Measurements from ENCODE around the gene IYD. TPM values are rescaled to one million over a fixed set of nuclear protein-coding genes. Genes with fewer than 3 reads are reported as not detected.

Gene IYD
- total RNA-seq, 1 experiment from 2014 or later = 32.6 TPM

DNA sequence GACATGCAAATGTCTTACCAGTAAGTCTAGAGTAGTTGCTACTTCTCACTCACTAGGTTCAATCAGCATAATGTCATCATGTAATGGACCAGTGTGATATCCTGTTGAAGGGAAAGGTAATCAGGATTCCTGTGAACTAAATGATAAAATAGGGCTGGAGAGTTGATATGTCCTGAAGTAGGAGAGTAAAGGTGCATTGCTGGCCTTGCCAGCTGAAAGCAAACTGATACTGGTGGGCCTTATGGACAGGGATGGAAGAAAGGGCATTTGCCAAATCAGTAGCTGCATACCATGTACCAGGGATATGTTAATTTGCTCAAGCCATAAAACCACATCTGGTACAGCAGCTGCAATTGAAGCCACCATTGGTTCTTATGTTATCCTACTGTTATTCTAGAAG is 37.5 kb upstream of the IYD start:
- Histone ChIP-seq H3K36me3 (ENCODE audit: control insufficient read depth, insufficient read depth, low read length) (no peaks in the 10 kb centered on the region), H3K4me1 (no peaks in the 10 kb centered on the region), H3K27me3 (replicated peaks; ENCODE audit: control insufficient read depth, insufficient read depth, low read length) (no peaks in the 10 kb centered on the region), H3K4me3 (ENCODE audit: low read depth, low read length) (no peak overlapping the region), H3K9me3 (no peaks in the 10 kb centered on the region)
- no peak overlapping the region for H3K4me3 Mint-ChIP-seq (ENCODE audit: unreplicated experiment)
- ChIA-PET CTCF (no interaction called here), POLR2A (no interaction called here)
- no peaks in the 10 kb centered on the region for H3K4me1 Mint-ChIP-seq (ENCODE audit: low read depth, unreplicated experiment)
- H3K36me3 Mint-ChIP-seq (ENCODE audit: insufficient read depth, unreplicated experiment) = no peaks in the 10 kb centered on the region
- no peaks in the 10 kb centered on the region for H3K27me3 Mint-ChIP-seq (ENCODE audit: insufficient read depth, unreplicated experiment)
- H3K27ac Mint-ChIP-seq (ENCODE audit: unreplicated experiment) = no peak overlapping the region
- no TSS peak for BruUV-seq (replicated peaks)
- no peaks in the 10 kb centered on the region for H3K9me3 Mint-ChIP-seq (ENCODE audit: unreplicated experiment)
- no peak for DNase-seq
- intact Hi-C loops (cut with micrococcal nuclease; ENCODE audit: unreplicated experiment) = loop anchor here (10.0 kb wide), 1 partner anchor 397 kb away; no protein-coding TSS in a partner anchor
- TF ChIP-seq, protein P1, sequence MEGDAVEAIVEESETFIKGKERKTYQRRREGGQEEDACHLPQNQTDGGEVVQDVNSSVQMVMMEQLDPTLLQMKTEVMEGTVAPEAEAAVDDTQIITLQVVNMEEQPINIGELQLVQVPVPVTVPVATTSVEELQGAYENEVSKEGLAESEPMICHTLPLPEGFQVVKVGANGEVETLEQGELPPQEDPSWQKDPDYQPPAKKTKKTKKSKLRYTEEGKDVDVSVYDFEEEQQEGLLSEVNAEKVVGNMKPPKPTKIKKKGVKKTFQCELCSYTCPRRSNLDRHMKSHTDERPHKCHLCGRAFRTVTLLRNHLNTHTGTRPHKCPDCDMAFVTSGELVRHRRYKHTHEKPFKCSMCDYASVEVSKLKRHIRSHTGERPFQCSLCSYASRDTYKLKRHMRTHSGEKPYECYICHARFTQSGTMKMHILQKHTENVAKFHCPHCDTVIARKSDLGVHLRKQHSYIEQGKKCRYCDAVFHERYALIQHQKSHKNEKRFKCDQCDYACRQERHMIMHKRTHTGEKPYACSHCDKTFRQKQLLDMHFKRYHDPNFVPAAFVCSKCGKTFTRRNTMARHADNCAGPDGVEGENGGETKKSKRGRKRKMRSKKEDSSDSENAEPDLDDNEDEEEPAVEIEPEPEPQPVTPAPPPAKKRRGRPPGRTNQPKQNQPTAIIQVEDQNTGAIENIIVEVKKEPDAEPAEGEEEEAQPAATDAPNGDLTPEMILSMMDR (IDR thresholded peaks at IDR 0.05; ENCODE audit: insufficient read depth in 1 of 2, low read depth in 1 of 2, low read length in 1 of 2, severe bottlenecking in 1 of 2, unreplicated experiment in 1 of 2) = no peak

DNA sequence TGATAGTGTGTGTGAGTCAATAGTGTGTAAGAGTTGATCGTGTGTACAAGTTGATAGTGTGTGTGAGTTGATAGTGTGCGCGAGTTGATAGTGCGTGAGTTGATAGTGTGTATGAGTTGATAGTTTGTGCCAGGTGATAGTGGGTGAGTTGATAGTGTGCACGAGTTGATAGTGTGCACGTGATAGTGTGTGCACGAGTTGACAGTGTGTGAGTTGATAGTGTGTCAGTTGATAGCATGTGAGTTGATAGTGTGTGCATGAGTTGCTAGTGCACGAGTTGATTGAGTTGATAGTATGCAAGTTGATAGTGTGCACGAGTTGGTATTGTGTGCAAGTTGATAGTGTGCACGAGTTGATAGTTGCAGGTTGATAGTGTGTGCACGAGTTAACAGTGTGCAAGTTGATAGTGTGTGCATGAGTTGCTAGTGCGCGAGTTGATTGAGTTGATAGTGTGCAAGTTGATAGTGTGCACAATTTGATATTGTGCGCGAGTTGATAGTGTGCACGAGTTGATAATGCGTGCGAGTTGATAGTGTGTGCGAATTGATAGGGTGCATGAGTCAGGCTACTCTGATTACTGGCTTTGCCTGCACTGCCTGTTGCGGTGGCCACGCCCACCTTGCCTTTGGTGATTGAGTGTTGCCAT is 35.8 kb upstream of the IYD start:
- H3K4me3 ChIP-seq (ENCODE audit: low read depth, low read length) = no peak overlapping the region
- ChIA-PET CTCF (no interaction called here), POLR2A (no interaction called here)
- no peaks in the 10 kb centered on the region for H3K4me1 ChIP-seq
- H3K9me3 Mint-ChIP-seq (ENCODE audit: unreplicated experiment) = no peaks in the 10 kb centered on the region
- no peaks in the 10 kb centered on the region for H3K27me3 Mint-ChIP-seq (ENCODE audit: insufficient read depth, unreplicated experiment)
- no peaks in the 10 kb centered on the region for H3K36me3 ChIP-seq (ENCODE audit: control insufficient read depth, insufficient read depth, low read length)
- H3K27ac Mint-ChIP-seq (ENCODE audit: unreplicated experiment) = no peak overlapping the region
- BruUV-seq (replicated peaks) = no TSS peak
- H3K36me3 Mint-ChIP-seq (ENCODE audit: insufficient read depth, unreplicated experiment) = no peaks in the 10 kb centered on the region
- TF ChIP-seq, protein P1 (IDR thresholded peaks at IDR 0.05; ENCODE audit: insufficient read depth in 1 of 2, low read depth in 1 of 2, low read length in 1 of 2, severe bottlenecking in 1 of 2, unreplicated experiment in 1 of 2) = no peak
- DNase-seq = no peak
- H3K4me1 Mint-ChIP-seq (ENCODE audit: low read depth, unreplicated experiment) = no peaks in the 10 kb centered on the region
- H3K9me3 ChIP-seq = no peaks in the 10 kb centered on the region
- H3K4me3 Mint-ChIP-seq (ENCODE audit: unreplicated experiment) = no peak overlapping the region
- H3K27me3 ChIP-seq (replicated peaks; ENCODE audit: control insufficient read depth, insufficient read depth, low read length) = no peaks in the 10 kb centered on the region
- intact Hi-C loops (cut with micrococcal nuclease; ENCODE audit: unreplicated experiment) = loop anchor here (10.0 kb wide), 1 partner anchor 398 kb away; no protein-coding TSS in a partner anchor

DNA sequence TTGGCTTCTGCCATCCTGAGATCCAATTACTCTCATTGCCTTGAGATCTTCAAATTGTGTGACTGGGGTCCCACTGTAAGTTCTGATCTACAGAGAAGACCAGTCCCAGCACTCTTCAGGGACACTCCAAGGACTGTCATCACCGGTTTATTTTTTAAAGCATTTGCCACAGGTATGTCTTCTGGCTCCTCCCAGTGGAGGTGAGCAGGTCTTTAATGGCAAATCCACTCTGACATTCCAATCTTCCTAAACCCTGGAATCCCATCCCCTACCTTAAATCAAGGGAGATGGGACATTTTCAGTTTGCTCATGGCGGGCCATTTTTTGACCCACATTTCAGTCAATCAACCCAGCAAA is 35.2 kb upstream of the IYD start:
- Histone ChIP-seq H3K4me1 (no peaks in the 10 kb centered on the region), H3K9me3 (no peaks in the 10 kb centered on the region), H3K4me3 (ENCODE audit: low read depth, low read length) (no peak overlapping the region), H3K27me3 (replicated peaks; ENCODE audit: control insufficient read depth, insufficient read depth, low read length) (no peaks in the 10 kb centered on the region), H3K36me3 (ENCODE audit: control insufficient read depth, insufficient read depth, low read length) (no peaks in the 10 kb centered on the region)
- Mint-ChIP-seq H3K9me3 (ENCODE audit: unreplicated experiment) (no peaks in the 10 kb centered on the region), H3K27me3 (ENCODE audit: insufficient read depth, unreplicated experiment) (no peaks in the 10 kb centered on the region), H3K4me1 (ENCODE audit: low read depth, unreplicated experiment) (no peaks in the 10 kb centered on the region), H3K36me3 (ENCODE audit: insufficient read depth, unreplicated experiment) (no peaks in the 10 kb centered on the region), H3K27ac (ENCODE audit: unreplicated experiment) (no peak overlapping the region), H3K4me3 (ENCODE audit: unreplicated experiment) (no peak overlapping the region)
- ChIA-PET POLR2A (no interaction called here), CTCF (no interaction called here)
- BruUV-seq (replicated peaks) = no TSS peak
- TF ChIP-seq, protein P1 (IDR thresholded peaks at IDR 0.05; ENCODE audit: insufficient read depth in 1 of 2, low read depth in 1 of 2, low read length in 1 of 2, severe bottlenecking in 1 of 2, unreplicated experiment in 1 of 2) = no peak
- intact Hi-C loops (cut with micrococcal nuclease; ENCODE audit: unreplicated experiment) = loop anchor here (10.0 kb wide), 1 partner anchor 399 kb away; no protein-coding TSS in a partner anchor
- no peak for DNase-seq
